Endometrium (tissue), 2 donors: ENCODE measurements around the gene PLK3.
"Not testable (repeated sequence)": the region's sequence is repeated elsewhere in the genome, so short reads cannot be mapped to it uniquely, and the experiment has no call there.

Experiments
- FAIRE-seq: peaks from 2 replicates; lab custom pipeline; 2012; peaks lifted over from hg19 to GRCh38; lab: Jason Lieb, UNC
- donor health status: control.
- donor health status: control.

PLK3 gene

DNA sequence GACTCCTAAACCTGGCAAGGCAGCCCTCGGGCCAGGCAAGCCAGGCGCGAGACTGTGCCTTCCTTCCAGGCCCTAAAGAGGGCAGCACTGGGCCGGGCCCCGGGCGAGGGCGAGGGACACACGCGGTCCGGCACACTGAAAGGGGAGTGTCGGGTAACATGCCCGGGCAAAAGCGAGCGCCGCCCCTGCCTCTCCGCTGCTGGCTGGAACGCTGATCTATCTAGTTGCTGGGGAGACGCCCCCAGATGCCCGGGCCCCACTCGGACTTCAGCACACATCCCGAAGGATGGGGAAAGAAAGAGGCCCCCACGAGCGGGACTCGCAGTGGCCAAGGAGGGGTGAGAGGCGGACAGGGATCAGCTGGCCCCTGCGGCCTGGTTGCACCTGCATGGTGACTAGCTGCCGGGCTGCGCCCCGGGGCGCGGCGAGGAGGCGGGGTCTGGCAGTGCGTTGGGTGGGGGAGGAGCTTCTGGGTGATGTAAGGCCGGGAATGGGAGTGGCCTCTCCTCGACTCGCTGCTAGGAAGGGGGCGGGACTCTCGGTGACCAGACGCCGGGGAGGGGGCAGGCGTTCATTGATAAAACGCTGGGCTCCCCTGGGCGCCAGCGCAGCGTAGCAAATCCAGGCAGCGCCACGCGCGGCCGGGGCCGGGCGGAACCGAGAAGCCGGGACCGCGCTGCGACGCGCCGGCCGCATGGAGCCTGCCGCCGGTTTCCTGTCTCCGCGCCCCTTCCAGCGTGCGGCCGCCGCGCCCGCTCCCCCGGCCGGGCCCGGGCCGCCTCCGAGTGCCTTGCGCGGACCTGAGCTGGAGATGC is at the start of gene PLK3:
TSS of gene PLK3 (plus strand) at position 608 of the 815 bp plus-strand sequence. CDS start at position 695, 87 bp downstream.
- FAIRE-seq, result peak; percentile 83

DNA sequence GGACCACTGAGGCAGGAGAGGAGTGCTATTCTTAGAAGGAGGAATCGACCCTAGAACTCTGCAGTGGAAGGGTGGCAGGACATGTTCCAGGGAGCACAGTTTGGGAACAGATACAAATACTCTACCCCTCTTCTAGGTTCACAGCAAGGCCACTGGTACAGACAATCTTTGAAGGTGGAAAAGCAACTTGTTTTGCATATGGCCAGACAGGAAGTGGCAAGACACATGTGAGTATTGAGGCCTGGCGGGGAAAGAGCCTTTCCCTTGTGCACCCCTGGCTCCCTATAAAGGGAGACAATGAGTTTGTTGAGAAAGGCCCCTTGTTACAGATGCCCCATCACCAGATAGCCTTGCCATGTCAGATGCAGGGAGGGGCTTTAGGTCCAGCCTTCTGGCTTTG is 42.8 kb upstream of the PLK3 start:
- FAIRE-seq, result no peak

DNA sequence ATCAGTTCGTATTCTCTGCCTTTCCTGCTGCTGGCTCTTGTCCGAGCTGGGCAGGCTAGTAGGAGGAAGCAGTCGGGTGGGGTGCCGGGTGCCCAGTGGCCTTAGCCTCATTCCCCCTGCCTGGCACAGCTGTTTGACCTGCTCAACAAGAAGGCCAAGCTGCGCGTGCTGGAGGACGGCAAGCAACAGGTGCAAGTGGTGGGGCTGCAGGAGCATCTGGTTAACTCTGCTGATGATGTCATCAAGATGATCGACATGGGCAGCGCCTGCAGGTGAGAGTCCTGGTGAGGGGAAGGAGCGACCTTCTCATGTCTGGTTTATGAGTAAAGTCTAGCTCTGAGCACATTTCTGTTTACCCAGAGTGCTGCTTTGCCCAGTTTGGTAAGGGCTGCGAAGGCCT is 41.1 kb upstream of the PLK3 start:
- no peak for FAIRE-seq

DNA sequence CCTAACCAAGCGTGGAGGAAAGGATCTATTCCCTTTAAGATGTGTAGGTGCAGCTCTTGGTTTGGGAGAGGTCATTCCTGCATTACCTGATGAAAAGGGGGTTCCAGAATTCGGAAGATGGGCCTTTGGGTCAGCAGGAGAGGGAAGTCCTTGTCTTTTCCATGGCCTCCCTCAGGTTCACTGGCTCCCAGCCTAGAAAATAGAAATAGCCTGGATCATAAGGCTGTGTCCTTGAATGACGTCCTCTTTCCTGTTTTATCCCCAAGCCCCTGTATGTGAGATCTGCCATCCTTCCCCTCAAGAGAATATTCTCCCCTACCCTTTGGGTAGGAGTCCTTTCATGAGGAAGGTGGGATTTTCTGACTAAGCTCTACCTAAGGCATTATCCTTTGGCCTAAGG is 39.3 kb upstream of the PLK3 start:
- FAIRE-seq, result no peak

DNA sequence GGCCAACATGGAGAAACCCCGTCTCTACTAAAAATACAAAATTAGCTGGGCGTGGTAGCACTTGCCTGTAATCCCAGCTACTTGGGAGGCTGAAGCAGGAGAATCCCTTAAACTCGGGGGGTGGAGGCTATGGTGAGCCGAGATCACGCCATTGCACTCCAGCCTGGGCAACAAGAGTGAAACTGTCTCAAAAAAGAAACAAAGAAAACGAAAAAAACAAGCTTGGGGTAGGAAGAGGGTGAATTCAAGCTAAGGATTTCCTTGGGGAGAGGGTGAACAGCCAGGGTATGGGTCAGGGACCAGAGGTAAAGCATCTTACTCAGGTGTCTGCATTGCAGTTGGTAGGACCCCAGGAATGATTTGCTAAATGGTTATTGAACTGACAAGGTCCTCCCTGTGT is 33.8 kb upstream of the PLK3 start:
- not testable (repeated sequence) for FAIRE-seq

DNA sequence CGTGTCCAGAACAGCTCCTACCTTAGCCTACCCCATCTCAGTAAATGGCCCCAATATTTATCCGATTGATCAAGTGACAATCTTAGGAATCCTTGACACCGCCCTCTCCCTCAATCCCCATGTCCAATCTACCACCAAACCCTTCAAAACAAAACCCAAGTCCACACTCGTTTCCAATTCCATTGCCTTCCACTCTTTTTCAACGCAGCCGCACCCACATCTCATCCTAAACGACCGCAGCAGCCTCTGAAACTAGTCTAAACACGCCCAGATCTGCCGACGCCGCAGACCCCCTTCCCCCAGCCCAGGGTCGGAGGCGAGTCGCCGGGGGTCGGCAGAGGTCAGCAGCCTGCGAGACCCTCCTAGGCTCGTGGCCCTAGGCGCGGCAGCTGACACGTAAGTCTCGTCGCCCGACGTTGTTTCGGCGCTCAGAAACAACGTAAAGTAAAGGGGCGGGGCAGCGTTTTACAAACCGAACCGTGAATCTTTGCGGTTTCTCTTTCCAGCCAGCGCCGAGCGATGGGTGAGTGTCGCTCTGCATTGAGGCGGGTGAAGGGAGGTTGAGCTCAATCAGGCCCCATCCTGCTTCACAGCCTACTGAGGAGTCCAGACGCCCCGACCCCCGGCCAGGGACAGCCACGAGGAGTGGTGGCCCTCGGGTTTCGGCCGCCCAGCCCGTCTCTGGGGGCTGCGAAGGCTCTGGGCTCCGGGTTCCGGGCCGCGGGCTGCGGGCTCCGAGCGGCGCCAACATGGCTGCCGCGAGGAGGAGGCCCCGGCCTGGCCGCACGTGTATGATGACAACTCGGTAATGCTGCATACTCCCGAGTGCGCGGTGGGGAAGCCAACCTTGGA is 24.9 kb upstream of the PLK3 start, which contains the start of gene RPS8:
TSS of gene RPS8 (plus strand) at position 463 of the 852 bp plus-strand sequence. CDS start at position 520, 57 bp downstream.
- FAIRE-seq, result no peak

DNA sequence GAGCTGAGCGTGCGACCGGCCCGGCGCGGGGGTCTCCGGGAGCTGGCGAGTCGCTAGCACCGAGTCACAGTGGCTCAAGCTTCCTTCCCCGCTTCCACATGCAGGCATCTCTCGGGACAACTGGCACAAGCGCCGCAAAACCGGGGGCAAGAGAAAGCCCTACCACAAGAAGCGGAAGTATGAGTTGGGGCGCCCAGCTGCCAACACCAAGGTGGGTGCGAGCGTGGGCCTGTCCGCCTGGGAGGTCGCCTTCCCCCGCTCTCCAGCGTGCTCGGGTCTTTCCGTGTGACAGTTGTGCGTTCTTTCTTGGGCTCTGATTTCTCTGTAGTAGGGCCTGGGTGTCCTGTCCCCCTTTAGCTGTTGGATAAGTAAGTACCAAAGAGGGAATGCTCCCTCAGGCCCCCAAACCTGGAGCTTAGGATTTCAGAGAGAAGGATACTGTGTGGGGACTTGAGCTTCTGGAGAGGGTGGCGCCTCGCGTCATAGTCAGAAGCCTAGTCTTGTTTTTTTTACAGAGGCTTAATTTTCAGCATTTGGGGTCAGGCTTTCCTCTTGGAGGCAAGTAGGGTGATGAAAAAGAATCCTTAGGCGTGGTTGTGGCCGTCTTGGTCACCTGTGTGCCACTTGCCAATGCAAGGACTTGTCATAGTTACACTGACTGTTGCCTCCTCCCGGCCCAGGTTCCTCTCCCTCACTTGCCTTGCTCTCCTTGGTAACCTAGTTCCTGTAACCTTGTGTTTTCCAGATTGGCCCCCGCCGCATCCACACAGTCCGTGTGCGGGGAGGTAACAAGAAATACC is 24.0 kb upstream of the PLK3 start:
- FAIRE-seq, result no peak

DNA sequence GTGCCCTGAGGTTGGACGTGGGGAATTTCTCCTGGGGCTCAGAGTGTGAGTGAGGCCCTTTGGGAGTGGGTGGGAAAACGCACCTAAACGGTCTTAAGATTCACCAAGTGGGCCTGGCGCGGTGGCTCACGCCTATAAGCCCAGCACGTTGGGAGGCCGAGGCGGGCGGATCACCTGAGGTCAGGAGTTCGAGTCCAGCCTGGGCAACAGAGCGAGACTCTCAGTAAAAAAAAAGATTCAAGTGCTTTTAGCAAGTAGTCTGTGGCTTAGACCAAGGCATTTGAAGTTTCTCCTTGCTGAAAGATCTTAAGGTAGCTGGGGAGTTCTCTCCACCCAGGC is 23.5 kb upstream of the PLK3 start:
- FAIRE-seq, result no peak

DNA sequence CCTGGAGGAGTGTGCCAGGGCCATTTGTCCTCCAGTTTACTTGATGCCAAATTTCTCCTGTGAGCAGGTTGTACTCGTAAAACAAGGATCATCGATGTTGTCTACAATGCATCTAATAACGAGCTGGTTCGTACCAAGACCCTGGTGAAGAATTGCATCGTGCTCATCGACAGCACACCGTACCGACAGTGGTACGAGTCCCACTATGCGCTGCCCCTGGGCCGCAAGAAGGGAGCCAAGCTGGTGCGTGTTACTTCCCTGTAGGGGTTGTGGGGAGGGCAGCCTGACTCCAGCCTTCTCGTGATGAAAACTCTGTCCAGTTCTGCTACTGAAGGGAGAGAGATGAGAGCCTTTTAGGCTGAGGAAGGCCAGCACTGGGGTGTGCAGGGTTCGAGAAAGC is 22.6 kb upstream of the PLK3 start:
- no peak for FAIRE-seq

DNA sequence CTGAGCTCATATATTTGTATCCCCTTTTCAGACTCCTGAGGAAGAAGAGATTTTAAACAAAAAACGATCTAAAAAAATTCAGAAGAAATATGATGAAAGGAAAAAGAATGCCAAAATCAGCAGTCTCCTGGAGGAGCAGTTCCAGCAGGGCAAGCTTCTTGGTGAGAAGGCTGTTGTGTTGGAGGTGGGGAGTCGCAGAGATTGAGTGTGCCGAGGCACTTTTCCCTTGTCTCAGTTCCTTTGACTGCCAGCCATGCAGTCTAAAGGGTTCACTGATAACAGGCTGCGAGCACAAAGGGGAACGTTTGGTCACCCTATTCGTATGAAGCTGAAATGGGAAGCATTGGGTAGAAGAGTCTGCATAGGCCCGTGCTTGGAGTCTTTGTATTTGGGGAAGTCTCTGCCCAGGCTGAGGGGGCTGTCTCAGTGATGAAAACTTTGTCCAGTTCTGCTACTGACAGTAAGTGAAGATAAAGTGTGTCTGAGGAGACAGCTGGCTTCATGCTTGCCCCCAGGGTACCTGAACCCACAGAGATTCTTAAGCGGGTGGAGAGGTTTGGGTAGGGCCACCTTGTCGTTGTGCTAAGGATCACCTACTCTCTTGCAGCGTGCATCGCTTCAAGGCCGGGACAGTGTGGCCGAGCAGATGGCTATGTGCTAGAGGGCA is 22.1 kb upstream of the PLK3 start:
- FAIRE-seq, result no peak

DNA sequence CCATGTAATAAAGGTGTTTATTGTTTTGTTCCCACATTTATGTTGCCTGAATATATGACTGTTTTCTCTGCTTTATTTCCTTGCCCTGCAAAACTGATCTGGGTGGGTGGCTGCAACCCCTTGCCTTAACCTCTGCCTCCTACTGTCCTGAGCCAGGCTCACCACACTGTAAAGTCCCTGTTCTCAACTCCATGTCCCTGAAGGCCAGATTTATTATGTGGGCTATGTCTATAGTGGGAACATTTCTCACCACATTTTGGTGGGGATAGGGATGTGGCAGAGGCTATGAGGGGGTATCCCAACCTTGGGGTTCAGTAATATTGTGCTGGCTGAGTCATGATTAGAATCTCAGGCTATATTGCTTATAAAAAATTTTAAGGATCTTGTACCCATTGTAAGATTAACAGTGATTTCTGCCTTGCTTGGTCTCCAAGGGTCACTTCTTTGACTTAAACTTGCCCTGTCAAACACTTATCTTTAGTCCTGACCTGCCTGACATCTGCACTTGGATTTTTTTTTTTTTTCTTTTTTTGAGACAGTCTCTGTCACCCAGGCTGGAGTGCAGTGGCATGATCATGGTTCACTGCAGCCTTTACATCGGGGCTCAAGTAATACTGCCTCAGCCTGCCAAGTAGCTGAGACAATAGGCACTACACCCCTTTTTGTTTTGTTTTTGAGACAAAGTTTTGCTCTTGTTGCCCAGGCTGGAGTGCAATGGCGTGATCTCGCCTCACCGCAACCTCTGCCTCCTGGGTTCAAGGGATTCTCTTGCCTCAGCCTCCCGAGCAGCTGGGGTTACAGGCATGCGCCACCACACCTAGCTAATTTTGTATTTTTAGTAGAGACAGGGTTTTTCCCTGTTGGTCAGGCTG is 21.2 kb upstream of the PLK3 start:
- no peak for FAIRE-seq

DNA sequence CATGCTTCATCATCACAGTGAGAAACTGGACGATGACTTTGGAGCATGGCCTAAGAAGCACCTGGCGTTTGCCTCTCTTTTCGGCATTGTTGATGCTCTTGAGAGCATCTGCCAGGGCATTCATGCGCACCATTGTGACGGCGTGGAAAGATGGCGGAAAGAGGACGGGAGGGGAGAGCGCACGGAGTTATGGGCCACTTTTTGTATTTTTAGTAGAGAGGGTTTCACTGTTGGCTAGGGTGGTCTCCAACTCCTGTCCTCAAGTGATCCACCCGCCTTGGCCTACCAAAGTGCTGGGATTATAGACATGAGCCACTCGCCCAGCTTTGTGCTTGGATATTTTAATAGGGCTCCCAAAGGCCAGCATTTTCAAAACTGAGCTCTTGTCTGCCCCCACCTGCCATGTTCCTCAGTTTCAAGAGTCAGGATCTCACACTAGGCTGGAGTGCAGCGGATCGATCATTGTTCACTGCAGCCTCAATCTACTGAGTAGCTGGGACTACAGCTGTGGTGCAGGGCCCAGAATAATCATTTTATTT is 19.5 kb upstream of the PLK3 start:
- no peak for FAIRE-seq

DNA sequence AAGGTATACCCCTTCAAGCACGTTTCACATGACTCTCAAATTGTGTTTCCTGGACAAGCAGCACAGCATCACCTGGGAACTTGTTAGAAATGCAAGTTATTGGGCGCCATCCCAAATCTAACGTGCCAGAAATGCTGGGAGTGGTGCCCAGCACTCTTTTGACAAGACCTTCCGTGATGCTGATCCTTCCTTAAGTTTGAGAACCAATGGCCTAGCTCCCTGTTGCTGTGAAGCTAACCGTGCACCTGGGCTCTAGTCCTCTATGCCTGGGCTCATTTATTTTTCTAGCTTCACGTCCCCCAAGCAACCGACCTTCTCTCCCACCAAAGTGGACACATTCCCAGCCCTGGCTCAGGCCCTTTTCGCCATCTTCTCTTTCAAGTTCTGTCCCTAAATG is 16.5 kb upstream of the PLK3 start:
- FAIRE-seq, result no peak

DNA sequence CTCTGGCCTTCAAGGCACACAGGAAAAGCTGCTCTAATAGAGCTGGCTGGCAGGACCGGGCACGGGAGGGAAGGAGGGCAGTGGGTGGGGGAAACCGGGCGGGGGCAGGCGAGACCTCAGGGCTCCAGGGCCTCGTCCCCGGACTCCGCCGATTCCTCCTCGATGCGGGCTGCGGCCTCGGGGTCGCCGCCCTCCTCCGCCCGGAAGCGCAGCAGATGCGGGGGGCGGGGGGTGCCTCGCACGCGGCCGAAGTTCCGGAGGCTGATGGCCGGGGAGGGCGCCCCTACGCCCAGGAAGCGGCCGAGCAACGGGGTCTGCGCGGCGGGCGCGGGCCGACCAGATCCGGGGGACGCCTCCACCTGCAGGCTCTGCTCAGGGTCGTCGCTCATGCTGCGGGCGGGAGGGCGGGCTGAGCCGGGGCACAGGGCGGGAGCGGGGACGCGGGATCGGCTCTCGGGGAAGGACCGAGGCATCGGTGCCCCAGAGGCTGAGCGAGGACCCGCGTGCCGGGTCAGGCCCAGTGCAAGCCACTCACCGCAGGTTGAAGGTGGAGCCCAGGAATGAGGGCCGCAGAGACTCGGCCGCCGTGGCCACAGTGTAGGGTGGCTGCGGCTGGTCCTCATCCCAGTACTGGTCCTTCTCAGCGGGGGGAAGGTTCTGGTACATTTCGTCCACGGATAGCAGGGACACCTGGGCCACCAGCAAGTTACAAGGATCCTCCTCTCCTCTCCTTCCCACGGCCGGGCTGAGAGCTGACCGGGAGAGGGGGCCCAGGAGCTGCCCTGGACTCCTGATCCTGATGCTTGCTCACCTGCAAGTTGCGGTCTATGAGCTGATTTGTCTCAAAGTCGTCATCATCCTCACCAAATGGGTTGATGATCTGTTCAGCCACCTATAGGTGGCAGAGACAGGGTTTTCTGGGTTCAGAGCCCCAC is 15.8 kb upstream of the PLK3 start:
- FAIRE-seq, result no peak

DNA sequence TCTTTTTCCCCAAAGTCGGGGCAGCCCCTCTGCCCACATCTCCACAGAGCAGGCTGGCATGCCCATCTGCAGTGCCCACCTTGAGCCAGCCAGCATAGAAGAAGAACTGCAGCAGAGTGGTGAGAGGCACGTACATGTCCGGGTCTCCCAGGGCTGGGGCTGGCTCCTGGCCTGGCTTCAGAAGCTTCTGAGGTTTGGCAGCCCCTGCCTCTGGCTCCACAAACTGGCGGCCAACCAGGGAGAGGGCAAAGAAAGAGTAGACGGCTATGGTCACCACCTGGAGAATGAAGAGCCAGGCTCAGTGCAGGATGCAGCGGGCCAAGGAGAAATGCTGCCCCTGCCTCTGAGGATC is 15.2 kb upstream of the PLK3 start:
- no peak for FAIRE-seq

DNA sequence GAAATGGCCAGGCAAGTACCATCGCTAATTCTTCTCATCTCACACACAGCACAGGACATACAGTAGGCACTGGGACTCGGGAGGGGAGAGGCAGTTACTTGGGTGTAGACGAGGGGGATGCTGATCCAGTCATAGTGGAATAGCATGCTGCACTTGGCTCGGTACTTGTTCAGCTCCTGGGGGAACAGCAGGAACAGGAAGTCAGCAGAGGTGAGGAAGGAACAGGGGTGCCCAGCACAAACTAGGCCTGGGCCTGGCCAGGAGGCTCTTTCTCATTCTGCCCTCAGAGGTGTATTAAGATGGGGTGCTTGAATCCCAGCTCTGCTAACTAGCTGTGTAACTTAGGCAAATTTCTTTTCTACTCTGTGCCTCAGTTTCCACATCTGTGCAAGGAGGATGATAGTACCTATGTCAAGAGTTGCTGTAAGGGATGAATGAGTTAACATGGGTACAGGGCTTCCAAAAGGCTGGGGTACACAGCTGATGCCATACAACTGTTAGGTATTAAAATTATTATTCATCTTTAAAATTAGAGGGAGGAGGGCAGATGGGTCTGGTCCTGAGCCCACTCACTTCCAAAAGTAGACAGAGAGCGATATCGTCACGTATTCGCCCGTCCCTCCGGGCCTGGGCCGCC is 14.6 kb upstream of the PLK3 start:
- no peak for FAIRE-seq

DNA sequence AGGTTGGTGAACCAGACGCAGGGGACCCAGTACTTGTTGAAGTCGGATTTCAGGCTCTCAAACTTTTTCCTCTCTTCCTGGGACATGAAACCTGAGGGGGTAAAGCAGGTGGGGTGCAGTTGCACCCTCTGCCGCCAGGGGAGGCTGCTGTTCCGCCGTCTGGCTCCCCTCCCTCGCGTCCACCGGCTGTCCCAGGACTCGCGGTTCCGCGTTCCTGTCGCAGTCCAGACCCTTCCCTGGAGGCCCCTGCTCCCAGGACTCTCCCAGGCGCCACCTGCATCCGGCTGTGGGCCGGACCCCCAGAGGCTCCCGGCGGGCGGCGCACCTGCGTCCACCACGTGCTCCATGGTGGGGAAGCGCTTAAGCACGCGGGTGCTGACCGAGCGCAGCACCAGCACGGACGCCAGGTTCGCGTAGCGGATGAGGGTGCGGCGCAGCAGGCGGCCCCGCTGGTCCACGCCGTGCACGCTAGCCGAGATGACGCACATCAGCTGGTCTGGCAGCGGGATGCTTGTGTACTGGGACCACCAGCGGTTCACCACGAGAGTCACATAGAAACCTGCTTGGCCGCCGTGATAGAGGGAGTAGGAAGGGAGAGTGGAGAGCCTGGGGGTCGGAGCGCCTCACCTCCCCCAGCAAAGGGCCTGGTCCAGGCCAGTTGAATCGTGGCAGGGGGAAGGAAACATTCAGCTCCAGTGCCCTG is 13.9 kb upstream of the PLK3 start:
- FAIRE-seq, result no peak

DNA sequence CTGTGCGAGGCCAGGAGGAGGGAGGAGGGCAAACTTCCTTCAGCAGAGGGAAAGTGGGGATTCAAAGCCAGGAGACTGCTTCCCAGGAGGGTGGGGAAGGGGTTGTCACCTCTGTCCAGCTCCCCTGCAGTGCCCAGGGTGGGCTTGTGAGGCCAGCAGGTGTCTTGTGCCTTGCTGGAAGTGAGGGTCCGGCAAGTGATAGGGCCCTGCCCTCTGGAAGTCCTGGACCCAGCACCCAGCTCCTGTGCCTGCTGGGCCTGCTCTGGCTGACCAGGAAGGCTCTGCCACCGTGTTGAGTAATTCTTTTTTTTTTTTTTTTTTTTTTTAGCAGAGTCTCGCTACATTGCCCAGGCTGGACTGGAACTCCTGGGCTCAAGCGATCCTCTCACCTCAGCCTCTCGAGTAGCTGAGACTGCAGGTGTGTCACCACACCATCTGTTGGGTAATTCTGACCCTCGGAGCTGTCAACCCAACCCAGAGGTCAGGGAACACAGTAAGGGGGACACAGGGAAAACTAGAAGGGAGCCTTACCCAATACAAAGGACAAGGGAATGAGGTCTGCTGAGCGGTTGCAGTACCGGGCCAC is 13.2 kb upstream of the PLK3 start:
- no peak for FAIRE-seq
